Osteocyte (in vitro differentiated cells): ENCODE measurements around the gene SEZ6L. TPM values are rescaled to one million over a fixed set of nuclear protein-coding genes. Genes with fewer than 3 reads are reported as not detected.
A peak's percentile ranks its signal among the peaks of the same experiment; 100 is the strongest.

ENCODE experiments used
- DNase-seq: peaks from one replicate; pipeline ENCODE4 v3.0.0; 2021; ENCODE audit warnings: mixed read lengths; ENCODE audit not compliant: unreplicated experiment; ENCODE audit errors: extremely low spot score
- H3K27ac Mint-ChIP-seq: one replicate; pipeline ENCODE4 v1.8.0; 2021; ENCODE audit warnings: mild to moderate bottlenecking, mixed read lengths; ENCODE audit not compliant: unreplicated experiment
- H3K27me3 Mint-ChIP-seq: one replicate; pipeline ENCODE4 v1.8.0; 2021; ENCODE audit warnings: mixed read lengths; ENCODE audit not compliant: unreplicated experiment
- H3K36me3 Mint-ChIP-seq: one replicate; pipeline ENCODE4 v1.8.0; 2021; ENCODE audit warnings: mixed read lengths; ENCODE audit not compliant: unreplicated experiment
- H3K4me1 Mint-ChIP-seq: one replicate; pipeline ENCODE4 v1.8.0; 2021; ENCODE audit warnings: mixed read lengths; ENCODE audit not compliant: unreplicated experiment
- H3K4me3 Mint-ChIP-seq: one replicate; pipeline ENCODE4 v1.8.0; 2021; ENCODE audit warnings: mild to moderate bottlenecking, moderate library complexity, mixed read lengths; ENCODE audit not compliant: unreplicated experiment
- H3K9me3 Mint-ChIP-seq: one replicate; pipeline ENCODE4 v1.8.0; 2021; ENCODE audit warnings: mixed read lengths; ENCODE audit not compliant: unreplicated experiment
- CTCF ChIP-seq: fragments of 200-600 bp; sonication (generic); IDR thresholded peaks from 2 replicates; pipeline ENCODE4 v1.5.0; 2021; ENCODE audit warnings: antibody characterized with exemption, mild to moderate bottlenecking, moderate library complexity
- total RNA-seq: library from RNA; stranded (reverse); gene quantifications from 2 replicates; pipeline ENCODE4 v1.2.1, GENCODE V29; 2021

The SEZ6L gene
- total RNA-seq, 1 donor from 2014 or later = not detected

- peaks cover 10% of the 10 kb centered on the region for H3K4me1 Mint-ChIP-seq
- peak; percentile 68 for DNase-seq
- no peaks in the 10 kb centered on the region for H3K9me3 Mint-ChIP-seq
- no peak overlapping the region for H3K27ac Mint-ChIP-seq
- no peaks in the 10 kb centered on the region for H3K36me3 Mint-ChIP-seq
- peaks cover 63% of the 10 kb centered on the region for H3K27me3 Mint-ChIP-seq
- no peak for TF ChIP-seq CTCF
- peak overlapping the region; percentile 62 for H3K4me3 Mint-ChIP-seq
Measured at GRCh38 chr22:26168330-26168851, 871 bp upstream of the SEZ6L start.

GRCh38 chr22:26168939-26169314 is 335 bp upstream of the SEZ6L start:
- Mint-ChIP-seq H3K36me3 (no peaks in the 10 kb centered on the region), H3K4me1 (peaks cover 10% of the 10 kb centered on the region), H3K27me3 (peaks cover 67% of the 10 kb centered on the region), H3K4me3 (peak overlapping the region; percentile 62), H3K9me3 (no peaks in the 10 kb centered on the region), H3K27ac (no peak overlapping the region)
- no peak for TF ChIP-seq CTCF
- DNase-seq = no peak

DNA sequence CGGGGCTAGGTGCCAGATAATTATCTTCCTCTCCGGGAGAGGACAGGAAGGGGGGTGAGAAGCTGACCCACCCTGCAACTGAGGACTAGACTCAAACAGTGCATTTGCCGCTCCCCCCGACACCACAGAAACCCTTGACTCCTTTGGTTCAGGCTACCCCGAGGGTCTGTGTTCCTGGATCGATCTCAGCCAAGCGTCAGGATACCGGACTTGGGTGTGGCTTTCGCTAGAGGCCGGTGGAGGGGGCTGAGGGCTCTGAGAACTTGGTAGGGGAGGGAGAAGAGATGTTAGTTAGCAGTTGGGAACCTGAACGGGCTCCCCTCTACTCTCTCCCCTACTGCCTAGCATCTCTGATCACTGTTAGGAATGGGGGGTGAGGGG is 840 bp downstream of the SEZ6L start:
- no peaks in the 10 kb centered on the region for H3K36me3 Mint-ChIP-seq
- peak overlapping the region; percentile 55 for H3K4me3 Mint-ChIP-seq
- H3K9me3 Mint-ChIP-seq = no peaks in the 10 kb centered on the region
- no peak for DNase-seq
- peaks cover 10% of the 10 kb centered on the region for H3K4me1 Mint-ChIP-seq
- H3K27ac Mint-ChIP-seq = no peak overlapping the region
- TF ChIP-seq CTCF = no peak
- peaks cover 75% of the 10 kb centered on the region for H3K27me3 Mint-ChIP-seq

- TF ChIP-seq CTCF = no peak
- Mint-ChIP-seq H3K4me3 (no peak overlapping the region), H3K27ac (no peak overlapping the region), H3K4me1 (peaks cover 10% of the 10 kb centered on the region), H3K9me3 (no peaks in the 10 kb centered on the region), H3K36me3 (no peaks in the 10 kb centered on the region), H3K27me3 (peaks cover 71% of the 10 kb centered on the region)
- DNase-seq = peak; percentile 77
Measured at GRCh38 chr22:26170795-26171580, 1.7 kb downstream of the SEZ6L start.

- Mint-ChIP-seq H3K4me1 (peaks cover 10% of the 10 kb centered on the region), H3K27me3 (peaks cover 63% of the 10 kb centered on the region), H3K27ac (no peak overlapping the region), H3K4me3 (no peak overlapping the region), H3K36me3 (no peaks in the 10 kb centered on the region), H3K9me3 (no peaks in the 10 kb centered on the region)
- DNase-seq = peak; percentile 65
- peak; percentile 65 for TF ChIP-seq CTCF
Measured at GRCh38 chr22:26172389-26172990, 3.2 kb downstream of the SEZ6L start.
